GM23248 (cell line): ENCODE measurements around the gene SEMA5B.

ENCODE experiments used
- EZH2 ChIP-seq: fragments of 200-600 bp; sonication (generic); IDR thresholded peaks from 2 replicates; pipeline ENCODE4 v1.6.1; 2018; ENCODE audit warnings: antibody characterized with exemption, mild to moderate bottlenecking; ENCODE audit not compliant: insufficient read depth, poor library complexity, severe bottlenecking
- EZH2phosphoT487 ChIP-seq: fragments of 200-600 bp; sonication (generic); IDR thresholded peaks from 2 replicates; pipeline ENCODE4 v1.6.1; 2018; ENCODE audit warnings: antibody characterized with exemption, moderate library complexity, mild to moderate bottlenecking, low read depth; ENCODE audit not compliant: insufficient read depth

DNA sequence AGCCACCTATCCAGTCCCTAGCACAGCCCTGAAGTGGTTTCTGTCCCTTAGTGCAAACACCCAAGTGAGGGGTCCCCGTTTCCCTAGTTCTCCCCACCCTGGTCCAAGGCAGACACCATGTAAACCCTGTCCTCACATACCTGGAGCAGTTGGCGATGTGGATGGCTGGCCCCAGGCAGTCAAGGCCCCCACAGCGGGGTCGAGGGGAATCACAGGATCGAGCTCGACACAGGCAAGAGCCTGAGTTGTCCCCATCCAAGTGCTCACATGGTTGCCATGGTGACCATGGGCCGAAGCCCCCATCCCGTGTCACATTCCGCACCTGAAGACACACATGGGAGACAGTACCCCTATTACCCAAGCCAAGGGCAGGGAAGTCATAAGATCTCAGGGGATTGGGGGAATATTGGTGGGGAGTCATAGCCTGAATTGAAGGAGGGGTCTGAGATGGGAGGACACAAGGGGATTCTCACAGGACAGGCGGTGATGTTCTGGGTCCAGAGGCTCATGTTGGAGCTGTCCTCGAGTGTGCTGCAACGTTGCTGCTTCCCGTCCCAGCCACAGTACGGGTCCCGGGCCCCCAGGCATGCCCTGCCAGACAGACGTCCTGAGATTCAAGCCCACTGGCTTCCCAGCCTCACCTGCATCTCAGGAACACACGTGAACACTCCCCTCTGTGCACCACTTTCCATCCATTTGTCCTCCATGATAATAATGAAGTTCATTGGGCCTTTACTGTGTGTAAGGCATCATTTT lies 112.1 kb downstream of the SEMA5B start:
- TF ChIP-seq EZH2phosphoT487 (no peak), EZH2 (no peak)
